ENCODE results near the gene BRD1.
A peak's percentile ranks its signal among the peaks of the same experiment; 100 is the strongest.

BRD1 gene

DNA sequence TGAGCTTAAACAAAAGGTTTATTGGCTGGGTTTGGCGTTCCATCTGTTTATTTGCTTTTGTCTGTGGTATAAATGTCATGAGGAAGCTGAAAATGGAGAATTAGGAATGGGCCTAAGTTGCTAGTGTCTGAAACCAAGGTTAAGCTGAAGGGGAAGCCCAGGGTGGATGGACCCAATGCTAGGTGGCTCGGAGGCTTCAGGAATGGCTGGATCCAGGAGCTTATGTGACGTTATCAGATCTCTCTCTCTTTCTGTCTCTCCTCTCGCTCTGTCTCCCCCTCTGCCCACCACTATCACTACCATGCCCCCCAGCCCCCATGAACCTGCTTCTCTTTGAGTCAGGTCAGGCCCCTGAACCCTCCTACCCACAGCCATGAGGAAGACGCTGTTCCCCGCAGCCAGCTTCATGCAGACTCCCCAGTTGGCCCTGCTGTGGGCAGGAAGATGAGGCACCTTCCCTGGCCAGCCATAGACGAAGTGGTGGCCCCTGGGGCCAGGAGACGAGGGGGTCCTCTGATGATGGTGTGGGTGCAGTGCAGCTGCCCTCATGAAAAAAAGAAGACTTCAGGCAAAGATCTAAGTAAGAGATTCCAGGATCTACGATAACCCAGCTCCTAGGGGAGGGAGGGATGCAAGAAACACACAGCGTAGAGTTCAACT lies 101.5 kb downstream of the BRD1 start:
- no peak for DNase-seq

DNA sequence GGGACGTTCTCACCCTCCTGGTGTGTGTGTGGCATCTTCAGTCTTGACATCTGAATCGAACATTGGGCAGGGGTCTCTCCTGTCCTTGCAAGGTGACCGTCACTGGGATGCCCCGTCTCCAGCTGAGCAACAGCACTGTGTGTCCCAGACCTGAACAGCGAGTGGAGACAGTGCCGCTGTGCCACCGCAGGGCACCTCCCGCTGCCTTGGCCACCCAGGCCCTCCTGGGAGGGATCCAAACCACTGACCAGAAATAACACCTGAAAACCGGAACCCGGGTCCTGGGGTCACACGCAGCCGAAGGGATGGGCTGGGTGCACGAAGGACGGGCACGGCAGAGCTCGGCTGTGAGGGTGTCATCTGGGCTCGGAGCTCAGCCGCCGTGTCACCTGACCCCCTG lies 102.2 kb downstream of the BRD1 start:
- no peak for DNase-seq

DNA sequence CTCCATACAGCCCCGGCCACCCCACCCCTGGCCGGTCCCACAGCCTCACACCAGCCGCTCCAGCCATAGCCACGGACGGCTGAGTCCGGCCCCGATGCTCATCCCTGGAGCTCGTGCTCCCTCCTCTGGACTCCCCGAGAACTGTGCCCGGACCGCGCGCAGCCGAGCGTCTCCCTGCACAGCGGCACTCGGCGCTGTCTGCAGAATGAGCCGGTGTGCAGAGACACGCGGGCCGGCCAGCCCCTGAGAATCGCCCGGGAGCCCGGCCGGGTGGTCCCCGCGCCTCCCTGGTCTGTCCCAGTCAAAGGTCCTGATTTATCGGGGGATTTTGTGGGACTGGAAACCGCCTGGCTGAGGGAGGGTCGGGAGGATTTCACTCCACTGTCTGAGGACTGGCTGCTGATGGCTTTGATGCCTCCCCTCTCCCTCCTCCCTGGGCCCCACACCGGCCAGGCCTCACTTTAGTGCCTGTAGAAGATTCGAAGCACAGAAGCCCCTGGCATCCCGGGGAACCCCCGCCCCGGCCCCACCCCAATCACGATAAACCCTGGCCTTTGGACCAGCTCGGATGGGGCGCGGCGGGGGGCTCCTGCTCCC lies 102.7 kb downstream of the BRD1 start:
- peak; percentile 34 for DNase-seq

DNA sequence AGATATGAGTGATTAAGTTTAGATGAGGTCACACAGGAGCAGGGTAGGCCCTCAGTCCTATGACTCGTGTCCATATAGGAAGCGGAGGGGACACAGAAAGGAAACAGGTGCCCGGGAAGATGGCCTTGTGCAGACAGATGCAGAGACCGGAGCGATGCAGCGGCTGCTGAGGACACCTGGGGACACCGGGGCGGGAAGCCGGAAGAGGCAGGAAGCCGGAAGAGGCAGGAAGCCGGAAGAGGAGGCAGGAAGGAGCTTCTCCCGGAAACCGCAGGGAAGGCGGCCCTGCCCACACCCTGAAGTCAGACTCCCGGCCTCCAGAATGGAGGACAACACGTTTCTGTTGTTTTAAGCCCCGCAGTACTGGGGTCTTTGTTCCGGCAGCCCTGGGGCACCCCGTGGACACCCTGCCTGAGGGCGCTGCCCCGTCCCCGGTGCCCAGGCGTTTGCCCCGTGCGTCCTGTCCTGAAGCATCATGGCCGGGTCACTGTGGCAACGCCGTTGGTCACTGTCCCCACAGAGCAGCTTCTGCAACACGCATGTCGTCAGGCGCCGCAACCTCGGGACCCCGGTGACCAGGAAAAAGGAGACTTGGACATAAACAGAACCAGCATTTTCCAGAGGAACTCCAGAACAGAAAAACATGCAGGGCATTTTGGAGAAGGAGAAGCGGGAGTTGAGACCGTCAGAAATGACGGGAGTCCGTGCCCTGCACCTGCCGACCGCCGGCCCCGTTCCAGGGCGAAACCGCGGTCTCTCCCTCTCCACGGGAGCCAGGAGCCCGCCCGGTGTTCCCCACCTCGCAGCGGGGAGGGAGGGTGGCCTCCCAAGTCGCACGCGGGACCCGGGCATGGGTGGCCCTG lies 103.4 kb downstream of the BRD1 start:
- DNase-seq, result peak; percentile 20

DNA sequence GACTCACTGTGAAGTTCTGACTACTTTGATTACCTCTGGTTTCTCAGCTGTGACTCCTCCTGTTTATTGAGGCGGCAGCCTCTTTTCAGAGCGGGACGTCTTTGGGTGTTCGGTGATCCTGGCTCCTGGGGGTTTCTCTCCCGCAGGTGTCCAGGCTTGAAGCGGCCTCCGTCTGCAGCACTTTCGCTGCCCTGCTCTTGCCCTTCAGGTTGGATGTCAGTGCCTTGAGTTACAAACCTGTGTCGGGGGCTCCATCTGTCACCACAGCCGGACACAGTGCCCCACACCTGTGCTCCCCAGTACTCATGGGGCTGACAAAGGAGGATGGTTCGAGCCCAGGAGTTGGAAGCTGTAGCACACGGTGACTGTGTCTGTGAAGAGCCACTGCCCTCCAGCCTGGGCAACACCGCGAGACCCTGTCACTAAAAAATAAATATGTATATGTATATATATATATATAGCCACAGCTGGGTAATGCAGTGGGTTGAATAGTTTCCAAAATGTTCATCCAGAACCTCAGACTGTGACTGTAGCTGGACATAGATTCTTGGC lies 104.1 kb downstream of the BRD1 start:
- DNase-seq, result no peak

Data from effector CD8-positive, alpha-beta T cell (primary cell).